Keratinocyte (primary cell): ENCODE data around the gene FNDC3B. TPM values are rescaled to one million over a fixed set of nuclear protein-coding genes. Genes with fewer than 3 reads are reported as not detected.

Experiments used
- DNase-seq: peaks from one replicate; pipeline ENCODE4 v3.0.0-alpha.2; 2011; ENCODE audit warnings: low read depth, missing footprints, low spot score
- FAIRE-seq: peaks from 2 replicates; lab custom pipeline; 2011; peaks lifted over from hg19 to GRCh38; lab: Jason Lieb, UNC
- H2AFZ ChIP-seq: 2 replicates; pipeline ENCODE4 v1.6.0; 2012; ENCODE audit warnings: low read length, control low read depth, inconsistent platforms; ENCODE audit not compliant: control insufficient read depth
- H3K27ac ChIP-seq: 2 replicates; pipeline ENCODE4 v1.5.1; 2011; ENCODE audit warnings: low read length; ENCODE audit not compliant: control insufficient read depth, insufficient read depth
- H3K27me3 ChIP-seq: 3 replicates; pipeline ENCODE4 v1.6.0; 2011; ENCODE audit warnings: low read length; ENCODE audit not compliant: control insufficient read depth, insufficient read depth; ENCODE audit errors: extremely low read depth
- H3K36me3 ChIP-seq, 2 experiments: 2 replicates in 1 of 2; 3 replicates in 1 of 2; pipeline ENCODE4 v1.5.1; 2011; ENCODE audit warnings: low read length in 2 of 2, mild to moderate bottlenecking in 1 of 2; ENCODE audit not compliant: control insufficient read depth in 2 of 2, insufficient read depth in 2 of 2; ENCODE audit errors: extremely low read depth in 1 of 2
- H3K4me1 ChIP-seq: 3 replicates; pipeline ENCODE4 v1.5.1; 2011; ENCODE audit warnings: low read length; ENCODE audit not compliant: control insufficient read depth, insufficient read depth; ENCODE audit errors: extremely low read depth
- H3K4me2 ChIP-seq: 3 replicates; pipeline ENCODE4 v1.6.0; 2011; ENCODE audit warnings: low read depth, low read length; ENCODE audit not compliant: control insufficient read depth, insufficient read depth; ENCODE audit errors: extremely low read depth
- H3K4me3 ChIP-seq, 3 experiments: fragments of 200-600 bp in 1 of 3; sonication (generic) in 1 of 3; 2 replicates in 2 of 3; 3 replicates in 1 of 3; pipeline ENCODE4 v1.5.1; 2011 to 2016; ENCODE audit warnings: low read length in 3 of 3, mild to moderate bottlenecking in 3 of 3, control low read depth in 2 of 3, inconsistent platforms in 1 of 3, low read depth in 1 of 3, mixed read lengths in 1 of 3, mixed run types in 1 of 3, moderate library complexity in 1 of 3; ENCODE audit not compliant: control insufficient read depth in 2 of 3, insufficient read depth in 2 of 3; ENCODE audit errors: extremely low read depth in 1 of 3
- H3K79me2 ChIP-seq: 2 replicates; pipeline ENCODE4 v1.6.0; 2012; ENCODE audit warnings: low read length; ENCODE audit not compliant: control insufficient read depth, insufficient read depth
- H3K9ac ChIP-seq: 3 replicates; pipeline ENCODE4 v1.6.0; 2011; ENCODE audit warnings: low read length; ENCODE audit not compliant: control insufficient read depth, insufficient read depth; ENCODE audit errors: extremely low read depth
- H3K9me1 ChIP-seq: 3 replicates; pipeline ENCODE4 v1.6.0; 2011; ENCODE audit warnings: low read length; ENCODE audit not compliant: control insufficient read depth, insufficient read depth; ENCODE audit errors: extremely low read depth
- H3K9me3 ChIP-seq: 2 replicates; pipeline ENCODE4 v1.5.1; 2012; ENCODE audit warnings: low read depth, low read length; ENCODE audit not compliant: control insufficient read depth
- H4K20me1 ChIP-seq: 3 replicates; pipeline ENCODE4 v1.6.0; 2011; ENCODE audit warnings: low read length; ENCODE audit not compliant: control insufficient read depth, insufficient read depth; ENCODE audit errors: extremely low read depth
- CTCF ChIP-seq, 3 experiments: IDR thresholded peaks in 1 of 3; conservative IDR thresholded peaks in 1 of 3; optimal IDR thresholded peaks in 1 of 3; 2 replicates in 2 of 3; 3 replicates in 1 of 3; pipeline versions ENCODE3 to v1.5.1; 2011; ENCODE audit warnings: low read length in 3 of 3, mild to moderate bottlenecking in 3 of 3, moderate library complexity in 2 of 3, control low read depth in 1 of 3, inconsistent platforms in 1 of 3; ENCODE audit not compliant: insufficient read depth in 2 of 3; ENCODE audit errors: extremely low read depth in 1 of 3
- EZH2 ChIP-seq: IDR thresholded peaks from one replicate; pipeline ENCODE4 v1.6.1; 2012; ENCODE audit warnings: inconsistent platforms, mild to moderate bottlenecking, low read length, moderate library complexity
- dilution Hi-C: fragments of 300-500 bp; cut with MboI; formaldehyde crosslinking; loops from one replicate; pipeline ENCODE4 v1.7.0; 2020; ENCODE audit warnings: low sequenced_read_pairs; ENCODE audit not compliant: extremely low pct_ligation_motif_present
- polyA plus RNA-seq, 5 experiments: library from polyadenylated mRNA; depleted of rRNA in 3 of 5; stranded (reverse) in 3 of 5; stranded (forward) in 1 of 5; unstranded in 1 of 5; fragments of >200 nt; gene quantifications; 1 replicate in 1 of 5; 2 replicates in 3 of 5; 3 replicates in 1 of 5; pipeline versions ENCODE4 v1.2.1 to v1.2.3, GENCODE V29; 2011 to 2012; ENCODE audit warnings: missing spikeins in 2 of 5, low read depth in 1 of 5, low replicate concordance in 1 of 5

FNDC3B gene
- polyA plus RNA-seq, 1 donor (not counting 4 experiments of a cell fraction or from before 2014, with no cell fraction given) = 31.4 TPM

GRCh38 chr3:172023915-172024314 lies 15.5 kb upstream of the FNDC3B start:
- no peak overlapping the region for H3K9ac ChIP-seq
- no peak overlapping the region for H2AFZ ChIP-seq
- H3K79me2 ChIP-seq = no peaks in the 10 kb centered on the region
- H3K36me3 ChIP-seq = no peaks in the 10 kb centered on the region
- no peak overlapping the region for H3K4me2 ChIP-seq
- H3K4me1 ChIP-seq = no peaks in the 10 kb centered on the region
- dilution Hi-C loops = no loop called here
- no peaks in the 10 kb centered on the region for H4K20me1 ChIP-seq
- no peak overlapping the region for H3K4me3 ChIP-seq
- no peaks in the 10 kb centered on the region for H3K9me1 ChIP-seq
- FAIRE-seq (no peak), DNase-seq (no peak)
- no peaks in the 10 kb centered on the region for H3K9me3 ChIP-seq
- no peaks in the 10 kb centered on the region for H3K27me3 ChIP-seq
- TF ChIP-seq EZH2 (no peak), CTCF (optimal IDR thresholded peaks at IDR 0.05 in 1 of 3, IDR thresholded peaks at IDR 0.05 in 1 of 3, conservative IDR thresholded peaks at IDR 0.05 in 1 of 3; ENCODE audit: extremely low read depth in 1 of 3, insufficient read depth in 2 of 3, low read length in 3 of 3) (no peak)
- H3K27ac ChIP-seq = no peak overlapping the region

DNA sequence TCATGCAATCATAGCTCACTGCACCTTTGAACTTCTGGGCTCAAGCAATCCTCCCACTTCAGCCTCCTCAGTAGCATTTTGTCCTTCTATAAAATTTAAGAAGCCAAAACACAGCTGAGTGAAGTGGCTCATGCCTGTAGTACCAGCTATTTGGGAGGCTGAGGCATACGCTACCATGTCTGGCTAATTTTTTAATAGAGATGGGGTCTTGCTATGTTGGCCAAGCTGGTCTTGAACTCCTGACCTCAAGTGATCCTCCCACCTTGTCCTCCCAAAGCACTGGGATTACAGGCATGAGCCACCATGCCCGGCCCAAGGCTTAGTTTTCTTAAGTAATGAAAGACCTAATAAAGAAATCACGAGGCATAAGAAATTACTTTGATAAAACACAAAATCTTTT lies 14.7 kb upstream of the FNDC3B start:
- Histone ChIP-seq H3K4me2 (no peak overlapping the region), H3K9ac (no peak overlapping the region), H3K9me1 (no peaks in the 10 kb centered on the region), H3K79me2 (no peaks in the 10 kb centered on the region), H3K4me1 (no peaks in the 10 kb centered on the region), H3K27ac (no peak overlapping the region), H4K20me1 (no peaks in the 10 kb centered on the region), H2AFZ (no peak overlapping the region), H3K27me3 (no peaks in the 10 kb centered on the region), H3K36me3 (no peaks in the 10 kb centered on the region), H3K9me3 (no peaks in the 10 kb centered on the region), H3K4me3 (no peak overlapping the region)
- FAIRE-seq (no peak), DNase-seq (no peak)
- dilution Hi-C loops = no loop called here
- TF ChIP-seq EZH2 = no peak
- TF ChIP-seq CTCF (optimal IDR thresholded peaks at IDR 0.05 in 1 of 3, IDR thresholded peaks at IDR 0.05 in 1 of 3, conservative IDR thresholded peaks at IDR 0.05 in 1 of 3; ENCODE audit: extremely low read depth in 1 of 3, insufficient read depth in 2 of 3, low read length in 3 of 3) = no peak
